IMR-90 (cell line): Measurements from ENCODE around the gene ERCC4. TPM values are rescaled to one million over a fixed set of nuclear protein-coding genes. Genes with fewer than 3 reads are reported as not detected.

Experiments used
- ATAC-seq: fragments of 200-7000 bp; cut with Tn5 transposase; 2 replicates; pipeline ENCODE4 v1.9.1; 2020; ENCODE audit warnings: low read depth, mild to moderate bottlenecking, moderate library complexity
- BruUV-seq: library from RNA; stranded (reverse); fragments of 400-500 nt; replicated peaks from 2 replicates; lab custom pipeline; 2021; lab: Mats Ljungman, UMichigan
- CTCF ChIA-PET: fragments of 300-600 bp; formaldehyde crosslinking; extraction: SDS; loops from one replicate; lab custom pipeline; 2021; ENCODE audit warnings: antibody characterized with exemption; lab: Yijun Ruan, JAX
- POLR2A ChIA-PET: fragments of 300-600 bp; sonication (Branson Sonifier 250); formaldehyde crosslinking; loops from one replicate; lab custom pipeline; 2022; ENCODE audit warnings: antibody characterized with exemption; ENCODE audit not compliant: unreplicated experiment; lab: Charles Lee
- DNase-seq: peaks from one replicate; pipeline ENCODE4 v3.0.0; 2013
- H2AFZ ChIP-seq: replicated peaks from 2 replicates; pipeline ENCODE3; 2013; ENCODE audit warnings: low read length, mild to moderate bottlenecking; ENCODE audit not compliant: poor library complexity
- H2AK5ac ChIP-seq: 2 replicates; pipeline ENCODE4 v1.6.1; 2013; ENCODE audit warnings: low read depth, low read length, inconsistent platforms
- H2AK9ac ChIP-seq: replicated peaks from 2 replicates; pipeline ENCODE3; 2013; ENCODE audit warnings: mild to moderate bottlenecking, low read depth, low read length, moderate library complexity; ENCODE audit not compliant: poor library complexity
- H2BK120ac ChIP-seq: 2 replicates; pipeline ENCODE4 v1.6.1; 2013; ENCODE audit warnings: low read depth, low read length, inconsistent platforms
- H2BK15ac ChIP-seq: 3 replicates; pipeline ENCODE4 v1.6.1; 2013; ENCODE audit warnings: low read depth, low read length, inconsistent platforms
- H2BK20ac ChIP-seq: 2 replicates; pipeline ENCODE4 v1.6.1; 2013; ENCODE audit warnings: low read depth, mild to moderate bottlenecking, inconsistent platforms, low read length, moderate library complexity
- H2BK5ac ChIP-seq: 2 replicates; pipeline ENCODE4 v1.6.1; 2013; ENCODE audit warnings: mild to moderate bottlenecking, low read depth, low read length, inconsistent platforms; ENCODE audit not compliant: poor library complexity, severe bottlenecking
- H3K14ac ChIP-seq: replicated peaks from 2 replicates; pipeline ENCODE4 v1.6.1; 2013; ENCODE audit warnings: low read depth, low read length, inconsistent platforms
- H3K18ac ChIP-seq: 2 replicates; pipeline ENCODE4 v1.6.1; 2013; ENCODE audit warnings: low read depth, low read length, control low read depth
- H3K23ac ChIP-seq: 2 replicates; pipeline ENCODE4 v1.6.1; 2013; ENCODE audit warnings: low read depth, low read length, inconsistent platforms
- H3K27ac ChIP-seq: 2 replicates; pipeline ENCODE4 v1.5.1; 2013; ENCODE audit warnings: mild to moderate bottlenecking, control low read depth, low read length; ENCODE audit not compliant: insufficient read depth
- H3K27me3 ChIP-seq: 2 replicates; pipeline ENCODE4 v1.6.1; 2013; ENCODE audit warnings: low read length; ENCODE audit not compliant: control insufficient read depth, insufficient read depth
- H3K36me3 ChIP-seq: 2 replicates; pipeline ENCODE4 v1.6.1; 2013; ENCODE audit warnings: low read length, mixed read lengths; ENCODE audit not compliant: control insufficient read depth, insufficient read depth
- H3K4ac ChIP-seq: 2 replicates; pipeline ENCODE4 v1.6.1; 2013; ENCODE audit warnings: low read depth, low read length, inconsistent platforms
- H3K4me1 ChIP-seq: 2 replicates; pipeline ENCODE4 v1.6.1; 2013; ENCODE audit warnings: low read length, mixed read lengths; ENCODE audit not compliant: control insufficient read depth, insufficient read depth
- H3K4me2 ChIP-seq: 2 replicates; pipeline ENCODE4 v1.6.1; 2013; ENCODE audit warnings: low read depth, mild to moderate bottlenecking, control low read depth, low read length, moderate library complexity
- H3K4me3 ChIP-seq: 2 replicates; pipeline ENCODE4 v1.5.1; 2013; ENCODE audit warnings: low read depth, mild to moderate bottlenecking, control low read depth, low read length, moderate library complexity; ENCODE audit not compliant: insufficient read depth
- H3K56ac ChIP-seq: 2 replicates; pipeline ENCODE4 v1.6.1; 2013; ENCODE audit warnings: low read length, inconsistent platforms; ENCODE audit not compliant: insufficient read depth; ENCODE audit errors: extremely low read depth
- H3K79me1 ChIP-seq, 2 experiments: 2 replicates each; pipeline ENCODE4 v1.6.1; 2013; ENCODE audit warnings: low read length in 2 of 2, inconsistent platforms in 1 of 2, low read depth in 1 of 2
- H3K9ac ChIP-seq: 2 replicates; pipeline ENCODE4 v1.6.1; 2013; ENCODE audit warnings: low read depth, low read length, control low read depth
- H3K9me1 ChIP-seq: 2 replicates; pipeline ENCODE4 v1.6.1; 2013; ENCODE audit warnings: low read length, inconsistent platforms; ENCODE audit not compliant: insufficient read depth
- H3K9me3 ChIP-seq: 2 replicates; pipeline ENCODE4 v1.6.1; 2013; ENCODE audit warnings: low read length; ENCODE audit not compliant: control insufficient read depth, insufficient read depth
- H4K20me1 ChIP-seq: 2 replicates; pipeline ENCODE4 v1.6.1; 2013; ENCODE audit warnings: low read length, inconsistent platforms; ENCODE audit not compliant: insufficient read depth
- H4K5ac ChIP-seq: 2 replicates; pipeline ENCODE4 v1.6.1; 2013; ENCODE audit warnings: mild to moderate bottlenecking, low read depth, low read length, control low read depth
- H4K8ac ChIP-seq, 2 experiments: 2 replicates each; pipeline ENCODE4 v1.6.1; 2013; ENCODE audit warnings: low read depth in 2 of 2, low read length in 2 of 2, control low read depth in 1 of 2, inconsistent platforms in 1 of 2
- H4K91ac ChIP-seq: 2 replicates; pipeline ENCODE4 v1.6.1; 2013; ENCODE audit warnings: low read depth, low read length, inconsistent platforms; ENCODE audit not compliant: insufficient read depth
- CHD1 ChIP-seq: IDR thresholded peaks from 2 replicates; pipeline ENCODE4 v1.6.1; 2012; ENCODE audit warnings: low read depth, low read length, improper control_type of control experiment
- CTCF ChIP-seq: conservative IDR thresholded peaks from 2 replicates; pipeline ENCODE4 v1.5.1; 2012; ENCODE audit warnings: mild to moderate bottlenecking, low read depth, low read length, improper control_type of control experiment
- ELK1 ChIP-seq: fragments of 150-350 bp; IDR thresholded peaks from 2 replicates; pipeline ENCODE4 v1.6.1; 2016; ENCODE audit warnings: low read depth, mild to moderate bottlenecking, low read length, moderate library complexity, borderline replicate concordance
- FOS ChIP-seq: fragments of 150-350 bp; IDR thresholded peaks from 2 replicates; pipeline ENCODE4 v1.6.1; 2016; ENCODE audit warnings: low read depth, low read length
- RCOR1 ChIP-seq: IDR thresholded peaks from 2 replicates; pipeline ENCODE4 v1.6.1; 2012; ENCODE audit warnings: mild to moderate bottlenecking, low read length, improper control_type of control experiment; ENCODE audit not compliant: insufficient replicate concordance
- USF2 ChIP-seq: fragments of 150-350 bp; IDR thresholded peaks from 2 replicates; pipeline ENCODE4 v1.6.1; 2017; ENCODE audit warnings: mild to moderate bottlenecking, antibody characterized with exemption, low read length, low read depth
- WGBS, 2 experiments: methylation state at CpG; one replicate each; pipeline versions ENCODE4 v1.1.5 to v1.1.7; 2013; ENCODE audit warnings: missing lambda C conversion rate in 2 of 2; ENCODE audit not compliant: insufficient read length in 1 of 2; ENCODE audit errors: extremely low coverage in 2 of 2; 5-methylcytosine and 5-hydroxymethylcytosine counted together
- dilution Hi-C: fragments of 300-500 bp; cut with HindIII; formaldehyde crosslinking; loops from one replicate; pipeline ENCODE4 v1.14.3; 2018; ENCODE audit warnings: low sequenced_read_pairs; ENCODE audit not compliant: unreplicated experiment
- in situ Hi-C: fragments of 300-500 bp; cut with MboI; formaldehyde crosslinking; loops from 3 replicates; pipeline ENCODE4 v1.14.3; 2019; ENCODE audit warnings: low sequenced_read_pairs, inconsistent platforms, mixed read lengths
- intact Hi-C: fragments of 100-400 bp; cut with micrococcal nuclease; formaldehyde crosslinking; loops from 2 replicates; pipeline ENCODE4 v1.10.0; 2022
- polyA plus RNA-seq, 3 experiments: library from polyadenylated mRNA; depleted of rRNA; stranded (reverse); fragments of >200 nt; gene quantifications; 2 replicates each; pipeline ENCODE4 v1.2.3, GENCODE V29; 2012; ENCODE audit warnings: low replicate concordance in 1 of 3
- total RNA-seq: library from RNA; depleted of rRNA; stranded (reverse); fragments of >200 nt; gene quantifications from 2 replicates; pipeline ENCODE4 v1.2.3, GENCODE V29; 2012

ERCC4 gene
- total and polyA plus RNA-seq, 2 of the 4 experiments (the other 2 are of a cell fraction): 2.9 to 19.2 TPM

- dilution Hi-C loops (no loop called here), intact Hi-C loops (no loop called here), in situ Hi-C loops (no loop called here)
- Histone ChIP-seq H3K23ac (no peak overlapping the region), H3K56ac (no peak overlapping the region), H2BK15ac (no peak overlapping the region), H3K36me3 (no peaks in the 10 kb centered on the region), H4K5ac (no peak overlapping the region), H4K8ac (no peak overlapping the region), H2BK20ac (no peak overlapping the region), H3K18ac (no peak overlapping the region), H4K91ac (no peak overlapping the region), H3K27me3 (peaks cover 3% of the 10 kb centered on the region; the same call in 1 of the 2 replicates), H3K4ac (no peak overlapping the region), H3K79me1 (no peaks in the 10 kb centered on the region), H3K27ac (no peak overlapping the region), H3K4me2 (no peak overlapping the region), H3K4me3 (no peak overlapping the region), H3K9me1 (no peaks in the 10 kb centered on the region), H2BK5ac (no peak overlapping the region), H3K4me1 (no peaks in the 10 kb centered on the region), H2AFZ (no peak overlapping the region), H3K14ac (no peak overlapping the region), H3K9me3 (no peaks in the 10 kb centered on the region), H2AK9ac (no peak overlapping the region), H2BK120ac (no peak overlapping the region), H4K20me1 (no peaks in the 10 kb centered on the region), H3K9ac (no peak overlapping the region), H2AK5ac (no peak overlapping the region)
- BruUV-seq: no TSS peak
- DNase-seq (no peak), ATAC-seq (no peak)
- POLR2A ChIA-PET: no interaction called here
- CTCF ChIA-PET: no interaction called here
- TF ChIP-seq RCOR1: no peak
- TF ChIP-seq FOS: no peak
- TF ChIP-seq CTCF: no peak
- no peak for TF ChIP-seq USF2
- no peak for TF ChIP-seq CHD1
- TF ChIP-seq ELK1: no peak
- WGBS, 2 experiments: no CpG with 5 or more reads among the region's 1 CpG
Observed at GRCh38 chr16:13988038-13988437, 68.1 kb downstream of the ERCC4 start.
